Hepatocyte (in vitro differentiated cells): Measurements from ENCODE around the gene CCDC91.

Source experiments
- EZH2 ChIP-seq: fragments of 200-600 bp; sonication (generic); IDR thresholded peaks from 2 replicates; pipeline ENCODE4 v1.6.1; 2016; ENCODE audit warnings: antibody characterized with exemption, mild to moderate bottlenecking, borderline replicate concordance
- EZH2phosphoT487 ChIP-seq: fragments of 200-600 bp; sonication (generic); IDR thresholded peaks from one replicate; pipeline ENCODE4 v1.6.1; 2018; ENCODE audit warnings: antibody characterized with exemption, mild to moderate bottlenecking, low read depth, moderate library complexity; ENCODE audit not compliant: unreplicated experiment, severe bottlenecking
- TF ChIP-seq, protein P1 (sequence below): fragments of 200-600 bp; sonication (generic); IDR thresholded peaks from 2 replicates; pipeline ENCODE4 v1.5.1; 2016; ENCODE audit warnings: antibody characterized with exemption, mild to moderate bottlenecking; ENCODE audit not compliant: poor library complexity

DNA sequence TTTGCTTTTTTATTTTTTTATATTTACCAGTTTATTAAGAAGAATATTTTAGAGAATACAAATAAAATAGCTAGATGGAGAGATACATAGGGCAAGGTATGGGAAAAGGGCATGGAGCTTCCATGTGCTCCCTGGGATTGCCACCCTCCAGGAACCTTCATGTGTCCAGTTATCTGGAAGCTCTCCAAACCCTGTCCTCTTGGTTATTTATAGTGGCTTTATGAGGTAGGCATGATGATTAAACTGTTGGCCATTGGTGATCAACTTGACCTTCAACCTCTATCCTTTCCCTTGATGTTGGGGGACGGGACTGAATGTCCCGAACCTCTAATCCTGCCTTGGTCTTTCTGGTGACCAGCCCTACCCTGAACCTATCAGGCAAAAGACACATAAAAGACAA is 156.3 kb downstream of the CCDC91 start:
- TF ChIP-seq EZH2 (no peak), EZH2phosphoT487 (no peak)
- TF ChIP-seq, protein P1, sequence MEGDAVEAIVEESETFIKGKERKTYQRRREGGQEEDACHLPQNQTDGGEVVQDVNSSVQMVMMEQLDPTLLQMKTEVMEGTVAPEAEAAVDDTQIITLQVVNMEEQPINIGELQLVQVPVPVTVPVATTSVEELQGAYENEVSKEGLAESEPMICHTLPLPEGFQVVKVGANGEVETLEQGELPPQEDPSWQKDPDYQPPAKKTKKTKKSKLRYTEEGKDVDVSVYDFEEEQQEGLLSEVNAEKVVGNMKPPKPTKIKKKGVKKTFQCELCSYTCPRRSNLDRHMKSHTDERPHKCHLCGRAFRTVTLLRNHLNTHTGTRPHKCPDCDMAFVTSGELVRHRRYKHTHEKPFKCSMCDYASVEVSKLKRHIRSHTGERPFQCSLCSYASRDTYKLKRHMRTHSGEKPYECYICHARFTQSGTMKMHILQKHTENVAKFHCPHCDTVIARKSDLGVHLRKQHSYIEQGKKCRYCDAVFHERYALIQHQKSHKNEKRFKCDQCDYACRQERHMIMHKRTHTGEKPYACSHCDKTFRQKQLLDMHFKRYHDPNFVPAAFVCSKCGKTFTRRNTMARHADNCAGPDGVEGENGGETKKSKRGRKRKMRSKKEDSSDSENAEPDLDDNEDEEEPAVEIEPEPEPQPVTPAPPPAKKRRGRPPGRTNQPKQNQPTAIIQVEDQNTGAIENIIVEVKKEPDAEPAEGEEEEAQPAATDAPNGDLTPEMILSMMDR = no peak
